Tibial artery (tissue), 4 donors: ENCODE measurements around the gene SHD.

Experiments used
- DNase-seq, 2 donors: peaks; one replicate each; pipeline ENCODE4 v3.0.0-alpha.2; 2019
- H3K27ac ChIP-seq, 2 donors: fragments of 200-600 bp; sonication (generic) in 1 of 2; 1 replicate in 1 of 2; 2 replicates in 1 of 2; pipeline ENCODE4 v1.5.1; 2018 to 2019; ENCODE audit warnings: mild to moderate bottlenecking in 1 of 2
- H3K27me3 ChIP-seq, 2 donors: fragments of 200-600 bp; sonication (generic) in 1 of 2; one replicate each; pipeline versions ENCODE4 v1.5.1 to v1.6.0; 2016 to 2019
- H3K36me3 ChIP-seq, 3 donors: fragments of 200-600 bp; sonication (generic) in 2 of 3; one replicate each; pipeline ENCODE4 v1.5.1; 2016 to 2019; ENCODE audit warnings: mild to moderate bottlenecking in 2 of 3
- H3K4me1 ChIP-seq, 4 donors: fragments of 200-600 bp; sonication (generic) in 2 of 4; 1 replicate in 3 of 4; 2 replicates in 1 of 4; pipeline ENCODE4 v1.5.1; 2016 to 2019
- H3K4me3 ChIP-seq, 2 donors: fragments of 200-600 bp; sonication (generic) in 1 of 2; 1 replicate in 1 of 2; 2 replicates in 1 of 2; pipeline ENCODE4 v1.5.1; 2018 to 2019; ENCODE audit warnings: mild to moderate bottlenecking in 2 of 2
- H3K9me3 ChIP-seq, 3 donors: fragments of 200-600 bp; sonication (generic) in 1 of 3; one replicate each; pipeline ENCODE4 v1.5.1; 2016 to 2019
- intact Hi-C: fragments of 100-400 bp; cut with DNase I; formaldehyde crosslinking; loops from one replicate; pipeline ENCODE4 v1.15.0; 2023; ENCODE audit warnings: low total_unique reads
- TF ChIP-seq, protein P1 (sequence below), 2 experiments: fragments of 200-600 bp in 1 of 2; fragments of 450-650 bp in 1 of 2; IDR thresholded peaks; one replicate each; pipeline ENCODE4 v1.5.1; 2017 to 2019; ENCODE audit warnings: antibody characterized with exemption in 2 of 2, mild to moderate bottlenecking in 1 of 2, moderate library complexity in 1 of 2

Gene SHD

DNA sequence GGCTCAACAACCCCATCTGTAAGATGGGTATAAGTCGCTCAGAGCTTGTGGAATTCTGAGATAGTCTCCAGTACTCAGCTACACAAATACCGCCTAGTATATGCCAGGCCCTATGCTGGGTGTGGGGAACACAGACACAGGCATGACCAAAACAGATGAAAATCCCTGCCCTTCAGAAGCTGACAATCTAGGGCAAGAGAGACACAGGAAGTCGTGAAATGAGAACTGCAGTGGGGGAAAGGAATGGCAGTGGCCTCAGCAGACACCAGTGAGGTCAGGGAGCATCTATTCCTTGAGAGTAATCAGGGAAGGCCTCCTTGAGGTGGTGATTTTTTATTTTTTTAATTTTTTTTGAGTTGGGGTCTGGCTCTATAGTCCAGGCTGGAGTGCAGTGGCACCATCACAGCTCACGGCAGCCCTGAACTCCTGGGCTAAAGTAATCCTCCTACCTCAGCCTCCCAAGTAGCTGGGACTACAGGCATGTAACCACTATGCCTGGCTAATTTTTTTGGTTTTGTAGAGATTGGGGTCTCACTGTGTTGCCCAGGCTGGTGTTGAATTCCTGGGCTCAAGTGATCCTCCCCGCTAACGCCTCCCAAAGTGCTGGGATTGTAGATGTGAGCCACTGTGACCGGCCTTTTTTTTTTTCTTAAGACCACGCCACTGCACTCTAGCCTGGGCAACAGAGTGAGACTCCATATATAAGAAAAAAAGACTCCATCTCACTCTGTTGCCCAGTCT is 19.9 kb downstream of the SHD start:
- H3K36me3 ChIP-seq = no peaks in the 10 kb centered on the region
- intact Hi-C loops = no loop called here
- peaks cover 0 to 56% of the 10 kb centered on the region in 2 donors for H3K27me3 ChIP-seq
- no peak overlapping the region for H3K27ac ChIP-seq
- no peak overlapping the region for H3K4me3 ChIP-seq
- no peak for DNase-seq
- no peaks in the 10 kb centered on the region for H3K4me1 ChIP-seq
- H3K9me3 ChIP-seq = no peaks in the 10 kb centered on the region
- TF ChIP-seq, protein P1, sequence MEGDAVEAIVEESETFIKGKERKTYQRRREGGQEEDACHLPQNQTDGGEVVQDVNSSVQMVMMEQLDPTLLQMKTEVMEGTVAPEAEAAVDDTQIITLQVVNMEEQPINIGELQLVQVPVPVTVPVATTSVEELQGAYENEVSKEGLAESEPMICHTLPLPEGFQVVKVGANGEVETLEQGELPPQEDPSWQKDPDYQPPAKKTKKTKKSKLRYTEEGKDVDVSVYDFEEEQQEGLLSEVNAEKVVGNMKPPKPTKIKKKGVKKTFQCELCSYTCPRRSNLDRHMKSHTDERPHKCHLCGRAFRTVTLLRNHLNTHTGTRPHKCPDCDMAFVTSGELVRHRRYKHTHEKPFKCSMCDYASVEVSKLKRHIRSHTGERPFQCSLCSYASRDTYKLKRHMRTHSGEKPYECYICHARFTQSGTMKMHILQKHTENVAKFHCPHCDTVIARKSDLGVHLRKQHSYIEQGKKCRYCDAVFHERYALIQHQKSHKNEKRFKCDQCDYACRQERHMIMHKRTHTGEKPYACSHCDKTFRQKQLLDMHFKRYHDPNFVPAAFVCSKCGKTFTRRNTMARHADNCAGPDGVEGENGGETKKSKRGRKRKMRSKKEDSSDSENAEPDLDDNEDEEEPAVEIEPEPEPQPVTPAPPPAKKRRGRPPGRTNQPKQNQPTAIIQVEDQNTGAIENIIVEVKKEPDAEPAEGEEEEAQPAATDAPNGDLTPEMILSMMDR (IDR thresholded peaks at IDR 0.05) = no peak

DNA sequence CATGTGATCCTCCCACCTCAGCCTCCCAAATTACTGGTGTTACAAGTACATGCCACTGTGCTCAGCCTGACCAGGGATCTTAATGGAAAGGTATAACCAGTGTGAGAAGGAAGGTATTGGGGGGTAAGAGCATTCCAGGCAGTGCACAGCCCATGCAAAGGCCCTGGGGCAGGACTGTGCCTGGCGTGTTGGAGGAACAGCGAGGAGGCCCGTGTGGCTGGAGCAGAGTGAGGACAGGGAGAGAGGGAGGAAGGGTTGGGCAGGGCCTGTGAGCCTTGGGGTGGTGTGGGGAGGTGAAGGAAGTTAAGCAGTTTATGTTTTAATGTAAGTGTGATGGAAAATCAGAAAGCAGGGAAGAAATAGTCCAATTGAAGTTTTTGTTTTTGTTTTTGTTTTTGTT is 21.5 kb downstream of the SHD start:
- Histone ChIP-seq H3K9me3 (no peaks in the 10 kb centered on the region), H3K27me3 (peaks cover 0 to 62% of the 10 kb centered on the region in 2 donors), H3K36me3 (no peaks in the 10 kb centered on the region), H3K4me1 (peaks cover 0 to 6% (median 2%) of the 10 kb centered on the region in 4 donors), H3K4me3 (no peak overlapping the region), H3K27ac (no peak overlapping the region)
- intact Hi-C loops = no loop called here
- TF ChIP-seq, protein P1 (IDR thresholded peaks at IDR 0.05) = no peak
- no peak for DNase-seq

DNA sequence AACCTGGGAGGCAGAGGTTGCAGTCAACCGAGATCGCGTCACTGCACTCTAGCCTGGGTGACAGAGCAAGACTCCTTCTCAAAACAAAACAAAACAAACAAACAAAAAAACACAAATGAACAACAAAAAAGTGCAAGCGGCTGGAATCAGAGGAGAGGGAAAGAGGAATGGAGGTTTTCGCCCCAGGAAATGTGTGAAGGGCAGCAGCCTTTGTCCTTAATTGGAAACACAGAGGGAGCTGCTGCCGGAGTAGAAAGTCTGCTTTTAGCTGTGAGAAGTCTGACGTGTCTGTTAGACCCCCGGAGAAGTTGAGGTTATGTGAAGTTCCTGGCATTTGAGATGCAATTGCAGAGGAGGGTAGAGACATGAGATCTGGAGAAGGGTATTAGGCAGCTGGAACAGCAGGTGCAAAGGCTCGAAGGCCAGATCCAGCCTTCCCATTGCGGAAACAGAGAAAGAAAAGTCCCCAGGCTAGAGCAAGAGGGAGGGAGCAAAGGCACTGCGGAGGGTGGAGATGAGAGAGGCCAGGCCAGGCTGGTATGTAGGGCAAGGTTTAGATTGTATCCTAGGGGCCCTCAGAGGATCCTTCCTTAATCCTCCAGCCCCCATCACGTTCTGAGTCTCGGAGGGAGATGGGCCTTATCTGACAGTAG is 22.6 kb downstream of the SHD start:
- no peaks in the 10 kb centered on the region for H3K9me3 ChIP-seq
- TF ChIP-seq, protein P1 (IDR thresholded peaks at IDR 0.05) = no peak
- no peaks in the 10 kb centered on the region for H3K36me3 ChIP-seq
- peaks cover 0 to 6% (median 2%) of the 10 kb centered on the region in 4 donors for H3K4me1 ChIP-seq
- peaks cover 0 to 58% of the 10 kb centered on the region in 2 donors for H3K27me3 ChIP-seq
- intact Hi-C loops = no loop called here
- H3K4me3 ChIP-seq = no peak overlapping the region
- no peak for DNase-seq
- H3K27ac ChIP-seq = no peak overlapping the region

DNA sequence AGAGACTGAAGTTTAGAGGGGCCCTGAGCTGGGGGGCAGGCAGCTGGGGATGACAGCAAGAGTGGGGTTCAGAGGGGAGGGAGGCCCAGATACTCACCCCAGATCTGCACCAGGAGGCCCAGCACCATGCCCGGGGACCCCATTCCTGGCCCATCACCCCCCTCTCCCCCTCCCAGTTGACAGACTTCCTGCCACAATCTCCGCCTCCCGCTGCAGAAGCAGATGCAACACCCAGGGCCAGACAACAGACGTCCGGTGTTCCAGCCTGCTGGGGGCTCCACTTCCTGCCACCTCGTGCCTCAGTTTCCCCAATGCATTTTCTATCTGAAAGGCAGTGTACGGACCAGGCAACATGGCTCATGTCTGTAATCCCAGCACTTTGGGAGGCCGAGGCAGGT is 23.2 kb downstream of the SHD start, which contains the start of gene TMIGD2:
TMIGD2 (minus strand) TSS at position 147 of the 398 bp plus-strand sequence; CDS start at position 143, 4 bp downstream.
- Histone ChIP-seq H3K9me3 (no peaks in the 10 kb centered on the region), H3K4me3 (no peak within 1 kb of the TSS), H3K4me1 (peaks cover 0 to 6% (median 2%) of the 10 kb centered on the region in 4 donors), H3K36me3 (no peaks in the 10 kb centered on the region), H3K27ac (no peak within 1 kb of the TSS), H3K27me3 (peaks cover 0 to 59% of the 10 kb centered on the region in 2 donors)
- intact Hi-C loops = no loop called here
- no peak for DNase-seq
- TF ChIP-seq, protein P1 (IDR thresholded peaks at IDR 0.05) = no peak

DNA sequence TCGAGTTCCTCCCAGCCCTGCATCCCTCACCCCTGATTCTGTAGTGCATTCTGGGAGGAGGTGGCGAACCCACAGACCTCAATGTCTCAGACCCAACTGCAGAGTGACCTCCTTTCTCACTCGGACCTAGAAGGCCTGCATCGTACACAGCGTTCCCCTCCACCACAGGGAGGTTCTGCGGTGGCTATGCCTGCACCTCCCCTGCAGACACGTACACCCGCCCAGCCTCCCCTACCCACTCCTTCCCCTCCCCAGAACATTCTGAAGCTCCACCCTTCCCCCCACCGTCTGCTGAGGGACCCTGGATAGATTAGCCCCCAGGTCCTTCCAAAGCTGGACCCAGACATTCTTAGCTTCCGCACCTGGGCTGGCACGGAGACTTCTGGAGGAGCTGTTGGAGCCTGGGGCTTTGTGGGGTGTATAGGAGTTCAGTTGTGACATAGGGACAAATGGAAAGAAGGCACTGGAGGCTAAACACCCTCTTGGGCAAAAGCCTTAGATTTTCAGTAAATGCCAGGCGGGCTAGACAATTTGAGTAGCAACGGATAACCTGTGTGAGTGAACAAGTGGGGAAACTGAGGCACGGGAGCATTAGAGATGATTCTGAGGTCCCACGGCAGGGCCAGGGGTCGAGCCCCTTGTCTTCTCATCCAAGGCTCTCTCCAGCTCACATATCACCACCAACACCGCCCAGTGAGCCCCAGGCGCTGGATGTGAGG is 24.9 kb downstream of the SHD start:
- no peak overlapping the region for H3K27ac ChIP-seq
- peaks cover 0 to 61% of the 10 kb centered on the region in 2 donors for H3K27me3 ChIP-seq
- peaks cover 0 to 6% (median 2%) of the 10 kb centered on the region in 4 donors for H3K4me1 ChIP-seq
- no peak overlapping the region for H3K4me3 ChIP-seq
- no peak for DNase-seq
- TF ChIP-seq, protein P1 (IDR thresholded peaks at IDR 0.05) = no peak
- intact Hi-C loops = no loop called here
- H3K36me3 ChIP-seq = no peaks in the 10 kb centered on the region
- no peaks in the 10 kb centered on the region for H3K9me3 ChIP-seq
